Neural crest cell (in vitro differentiated cells): ENCODE results near the gene TGFBR3. TPM values are rescaled to one million over a fixed set of nuclear protein-coding genes. Genes with fewer than 3 reads are reported as not detected.

ENCODE experiments used
- DNase-seq: peaks from one replicate; pipeline ENCODE4 v3.0.0; 2021; ENCODE audit warnings: low read depth, mixed read lengths, low spot score
- H3K27ac Mint-ChIP-seq: one replicate; pipeline ENCODE4 v1.8.0; 2021; ENCODE audit warnings: mild to moderate bottlenecking, mixed read lengths; ENCODE audit not compliant: unreplicated experiment
- H3K27me3 Mint-ChIP-seq: 2 replicates; pipeline ENCODE4 v1.8.0; 2021; ENCODE audit warnings: low read depth, mild to moderate bottlenecking, mixed read lengths
- H3K36me3 Mint-ChIP-seq: 2 replicates; pipeline ENCODE4 v1.8.0; 2021; ENCODE audit warnings: low read depth, mild to moderate bottlenecking, mixed read lengths
- H3K4me1 Mint-ChIP-seq: 2 replicates; pipeline ENCODE4 v1.8.0; 2021; ENCODE audit warnings: mixed read lengths
- H3K4me3 Mint-ChIP-seq: one replicate; pipeline ENCODE4 v1.8.0; 2021; ENCODE audit warnings: mild to moderate bottlenecking, mixed read lengths
- H3K9me3 Mint-ChIP-seq: 2 replicates; pipeline ENCODE4 v1.8.0; 2021; ENCODE audit warnings: mixed read lengths
- total RNA-seq: library from RNA; stranded (reverse); gene quantifications from 2 replicates; pipeline ENCODE4 v1.2.1, GENCODE V29; 2021
- TF ChIP-seq, protein P1 (sequence below): fragments of 200-600 bp; sonication (generic); conservative IDR thresholded peaks from 2 replicates; pipeline ENCODE4 v1.5.0; 2021; ENCODE audit warnings: antibody characterized with exemption, mild to moderate bottlenecking

The TGFBR3 gene
- total RNA-seq, 1 donor from 2014 or later: 15.1 TPM

DNA sequence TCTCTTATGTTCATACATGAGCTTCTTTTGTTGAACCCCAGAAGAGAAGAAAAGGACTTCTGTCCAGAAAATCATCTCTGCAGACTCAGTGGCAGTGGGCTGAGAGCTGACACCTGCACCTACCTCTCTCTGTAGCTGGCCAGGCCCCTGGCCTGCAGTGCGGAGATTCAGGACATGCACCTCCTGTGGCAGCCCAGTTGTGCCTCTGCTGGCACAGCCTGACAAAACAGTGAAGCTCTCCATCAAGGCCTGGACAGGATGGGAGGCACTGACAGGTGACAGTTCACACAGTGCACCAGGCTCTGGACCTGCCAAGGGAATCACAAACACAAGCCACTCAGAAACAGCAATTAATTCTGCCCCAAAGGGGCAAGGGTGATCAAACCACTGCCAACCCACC is 88.8 kb downstream of the TGFBR3 start:
- H3K36me3 Mint-ChIP-seq: peaks cover 15% of the 10 kb centered on the region
- H3K9me3 Mint-ChIP-seq: peaks cover 2% of the 10 kb centered on the region
- TF ChIP-seq, protein P1, sequence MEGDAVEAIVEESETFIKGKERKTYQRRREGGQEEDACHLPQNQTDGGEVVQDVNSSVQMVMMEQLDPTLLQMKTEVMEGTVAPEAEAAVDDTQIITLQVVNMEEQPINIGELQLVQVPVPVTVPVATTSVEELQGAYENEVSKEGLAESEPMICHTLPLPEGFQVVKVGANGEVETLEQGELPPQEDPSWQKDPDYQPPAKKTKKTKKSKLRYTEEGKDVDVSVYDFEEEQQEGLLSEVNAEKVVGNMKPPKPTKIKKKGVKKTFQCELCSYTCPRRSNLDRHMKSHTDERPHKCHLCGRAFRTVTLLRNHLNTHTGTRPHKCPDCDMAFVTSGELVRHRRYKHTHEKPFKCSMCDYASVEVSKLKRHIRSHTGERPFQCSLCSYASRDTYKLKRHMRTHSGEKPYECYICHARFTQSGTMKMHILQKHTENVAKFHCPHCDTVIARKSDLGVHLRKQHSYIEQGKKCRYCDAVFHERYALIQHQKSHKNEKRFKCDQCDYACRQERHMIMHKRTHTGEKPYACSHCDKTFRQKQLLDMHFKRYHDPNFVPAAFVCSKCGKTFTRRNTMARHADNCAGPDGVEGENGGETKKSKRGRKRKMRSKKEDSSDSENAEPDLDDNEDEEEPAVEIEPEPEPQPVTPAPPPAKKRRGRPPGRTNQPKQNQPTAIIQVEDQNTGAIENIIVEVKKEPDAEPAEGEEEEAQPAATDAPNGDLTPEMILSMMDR: no peak
- peaks cover 19% of the 10 kb centered on the region for H3K4me1 Mint-ChIP-seq
- H3K4me3 Mint-ChIP-seq: no peak overlapping the region
- DNase-seq: no peak
- H3K27ac Mint-ChIP-seq: no peak overlapping the region
- no peaks in the 10 kb centered on the region for H3K27me3 Mint-ChIP-seq

DNA sequence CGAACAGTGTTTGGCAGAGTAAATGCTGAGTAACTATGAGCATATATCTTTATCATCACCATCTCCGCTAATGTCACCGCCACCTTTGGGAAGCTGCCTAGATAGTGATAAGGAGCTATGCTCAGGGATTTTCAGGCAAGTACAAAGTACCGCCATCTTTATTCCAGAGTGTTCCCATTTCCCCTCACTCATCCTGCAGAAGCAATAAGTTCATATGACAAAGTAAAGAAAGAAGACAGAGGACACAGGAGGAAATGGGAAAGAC is 89.6 kb downstream of the TGFBR3 start:
- Mint-ChIP-seq H3K9me3 (peaks cover 2% of the 10 kb centered on the region), H3K36me3 (peaks cover 15% of the 10 kb centered on the region), H3K4me1 (peaks cover 25% of the 10 kb centered on the region), H3K27me3 (no peaks in the 10 kb centered on the region), H3K4me3 (no peak overlapping the region), H3K27ac (no peak overlapping the region)
- TF ChIP-seq, protein P1: no peak
- no peak for DNase-seq

GRCh38 chr1:91795591-91796389 is 90.2 kb downstream of the TGFBR3 start:
- H3K27me3 Mint-ChIP-seq: no peaks in the 10 kb centered on the region
- TF ChIP-seq, protein P1: no peak
- peaks cover 15% of the 10 kb centered on the region for H3K36me3 Mint-ChIP-seq
- peak overlapping the region; percentile 7 for H3K27ac Mint-ChIP-seq
- peaks cover 31% of the 10 kb centered on the region for H3K4me1 Mint-ChIP-seq
- H3K9me3 Mint-ChIP-seq: peaks cover 2% of the 10 kb centered on the region
- no peak for DNase-seq
- H3K4me3 Mint-ChIP-seq: no peak overlapping the region

DNA sequence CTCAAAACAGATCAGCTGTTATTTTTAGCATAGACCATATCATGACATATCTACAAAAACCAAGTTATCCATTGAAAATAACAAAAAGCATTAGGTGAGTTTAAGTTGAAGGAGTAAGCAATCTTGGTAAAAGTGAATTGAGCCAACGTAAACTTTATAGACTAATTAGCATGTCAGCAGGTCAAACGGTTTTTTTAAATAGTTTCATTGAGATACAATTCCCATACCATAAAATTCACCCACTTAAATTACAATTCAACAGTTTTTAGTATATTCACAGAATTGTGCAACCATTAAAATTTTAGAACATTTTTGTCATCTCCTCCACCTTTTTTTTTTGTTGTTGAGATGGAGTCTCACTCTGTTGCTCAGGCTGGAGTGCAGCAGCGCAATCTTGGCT is 92.1 kb downstream of the TGFBR3 start:
- peaks cover 15% of the 10 kb centered on the region for H3K36me3 Mint-ChIP-seq
- H3K27me3 Mint-ChIP-seq: no peaks in the 10 kb centered on the region
- H3K4me1 Mint-ChIP-seq: peaks cover 47% of the 10 kb centered on the region
- DNase-seq: no peak
- H3K4me3 Mint-ChIP-seq: no peak overlapping the region
- H3K9me3 Mint-ChIP-seq: peaks cover 2% of the 10 kb centered on the region
- TF ChIP-seq, protein P1: no peak
- no peak overlapping the region for H3K27ac Mint-ChIP-seq

DNA sequence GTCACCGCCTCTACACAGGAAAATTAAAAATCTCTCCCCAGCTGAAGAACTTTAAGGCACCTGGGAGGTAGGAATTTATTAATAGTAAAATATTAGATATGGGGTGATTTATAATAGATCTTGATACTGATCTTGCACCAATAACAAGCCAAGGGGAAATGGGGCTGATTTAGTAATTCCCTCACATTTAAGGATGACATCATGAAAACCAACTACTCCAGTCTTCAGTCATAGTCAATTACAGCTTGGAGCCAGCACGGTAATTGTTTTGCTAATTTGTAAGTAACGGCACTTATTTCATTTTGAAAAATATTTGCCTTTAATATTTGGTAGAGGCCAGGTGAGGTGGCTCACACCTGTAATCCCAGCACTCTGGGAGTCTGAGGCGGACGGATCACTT is 92.8 kb downstream of the TGFBR3 start:
- DNase-seq: no peak
- peaks cover 49% of the 10 kb centered on the region for H3K4me1 Mint-ChIP-seq
- TF ChIP-seq, protein P1: no peak

More for the DNA sequence above, 92.8 kb downstream of the TGFBR3 start:
- H3K4me3 Mint-ChIP-seq: no peak overlapping the region
- peaks cover 15% of the 10 kb centered on the region for H3K36me3 Mint-ChIP-seq
- H3K27me3 Mint-ChIP-seq: no peaks in the 10 kb centered on the region
- peaks cover 2% of the 10 kb centered on the region for H3K9me3 Mint-ChIP-seq
- H3K27ac Mint-ChIP-seq: peak overlapping the region; percentile 10
